Middle frontal gyrus (tissue), 1 donor: ENCODE results near the gene INPP5A.
"Not testable (repeated sequence)": the region's sequence is repeated elsewhere in the genome, so short reads cannot be mapped to it uniquely, and the experiment has no call there.

Experiments used
- DNase-seq: peaks from one replicate; pipeline ENCODE4 v3.0.0-alpha.2; 2015; ENCODE audit warnings: low spot score; ENCODE audit errors: extremely low spot score

Gene INPP5A

GRCh38 chr10:132562177-132562915 is 24.8 kb downstream of the INPP5A start:
- DNase-seq: no peak

GRCh38 chr10:132562916-132563456 is 25.4 kb downstream of the INPP5A start:
- DNase-seq: no peak

- DNase-seq: no peak
Observed at GRCh38 chr10:132563485-132564248, 26.1 kb downstream of the INPP5A start.

GRCh38 chr10:132564249-132564605 is 26.6 kb downstream of the INPP5A start:
- no peak for DNase-seq

GRCh38 chr10:132564690-132565089 is 27.1 kb downstream of the INPP5A start:
- DNase-seq: no peak

GRCh38 chr10:132565516-132566209 is 28.1 kb downstream of the INPP5A start:
- DNase-seq: no peak

GRCh38 chr10:132566892-132567291 is 29.3 kb downstream of the INPP5A start:
- no peak for DNase-seq

- DNase-seq: no peak
Observed at GRCh38 chr10:132570265-132570664, 32.7 kb downstream of the INPP5A start.

- DNase-seq: no peak
Observed at GRCh38 chr10:132570771-132571649, 33.4 kb downstream of the INPP5A start.

- no peak for DNase-seq
Observed at GRCh38 chr10:132571650-132572544, 34.3 kb downstream of the INPP5A start.

- DNase-seq: no peak
Observed at GRCh38 chr10:132572545-132572937, 35.0 kb downstream of the INPP5A start.

- not testable (repeated sequence) for DNase-seq
Observed at GRCh38 chr10:132572946-132573345, 35.4 kb downstream of the INPP5A start.

GRCh38 chr10:132574288-132574687 is 36.7 kb downstream of the INPP5A start:
- DNase-seq: no peak

- DNase-seq: no peak
Observed at GRCh38 chr10:132574783-132575319, 37.3 kb downstream of the INPP5A start.

GRCh38 chr10:132575320-132576201 is 38.0 kb downstream of the INPP5A start:
- DNase-seq: no peak

- no peak for DNase-seq
Observed at GRCh38 chr10:132576671-132577349, 39.2 kb downstream of the INPP5A start.

GRCh38 chr10:132577350-132578003 is 39.9 kb downstream of the INPP5A start:
- no peak for DNase-seq
